Measurements from ENCODE around the gene SH2D4B.

The SH2D4B gene

DNA sequence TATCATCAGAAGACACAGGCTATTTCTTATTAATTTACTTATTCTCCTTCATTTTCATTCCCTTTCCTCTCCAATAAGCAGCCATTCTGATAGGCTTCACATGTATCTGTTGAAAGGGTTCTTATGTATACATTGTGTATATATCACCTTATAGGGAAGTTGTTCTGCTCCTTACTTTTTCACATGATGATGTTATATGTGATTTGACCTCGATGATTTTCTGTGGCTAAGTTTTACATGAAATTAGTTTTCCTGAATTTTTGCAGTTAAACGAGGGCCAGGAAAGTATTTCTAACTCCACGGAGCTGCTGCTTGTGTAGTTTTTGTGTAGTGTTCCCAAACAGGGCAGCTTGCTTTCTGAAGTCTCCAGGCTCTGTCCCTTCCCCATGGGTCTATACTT is 84.5 kb downstream of the SH2D4B start:
- H3K4me3 ChIP-seq (ENCODE audit: low read depth, low read length) = no peak overlapping the region

DNA sequence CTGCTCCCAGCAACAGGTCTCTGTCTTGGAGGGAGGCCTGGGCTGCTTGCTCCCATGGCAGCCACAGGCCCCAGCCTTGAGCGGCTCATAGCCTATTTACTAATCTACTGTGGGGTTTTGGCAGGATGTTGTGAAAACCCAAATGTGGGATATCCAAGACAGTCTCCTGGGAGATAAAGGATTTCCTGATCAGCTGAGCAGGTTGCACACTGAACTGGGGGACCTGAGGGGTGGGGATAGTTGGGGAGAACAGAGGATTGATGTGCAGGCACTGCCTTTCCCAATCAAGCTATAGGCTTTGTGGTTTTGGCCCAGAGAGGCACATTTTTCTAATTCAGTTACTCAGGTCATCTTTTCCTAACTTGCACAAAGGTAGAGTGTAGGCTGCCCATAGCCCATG is 92.6 kb downstream of the SH2D4B start:
- no peak overlapping the region for H3K4me3 ChIP-seq (ENCODE audit: low read depth, low read length)

DNA sequence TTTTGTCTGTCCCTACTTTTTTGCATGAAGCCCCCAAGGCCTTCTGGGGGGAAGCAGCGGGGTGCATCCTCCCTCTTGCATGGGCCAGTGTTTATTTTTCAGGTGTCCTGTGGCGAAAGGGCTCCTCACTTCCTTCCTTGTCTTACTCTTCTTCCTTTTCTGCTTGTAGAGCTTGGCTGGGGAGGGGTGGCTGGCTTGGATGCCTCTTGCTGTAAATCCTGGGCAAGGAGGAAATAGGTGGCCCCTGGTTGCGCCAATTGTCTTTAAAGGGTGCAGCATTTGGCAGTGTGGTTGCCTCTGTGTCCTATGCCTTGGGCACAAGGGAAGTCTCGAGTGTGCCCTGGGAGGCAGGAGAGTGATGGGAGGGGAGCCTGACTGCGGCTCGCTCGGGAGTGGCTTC is 95.0 kb downstream of the SH2D4B start:
- no peak overlapping the region for H3K4me3 ChIP-seq (ENCODE audit: low read depth, low read length)

DNA sequence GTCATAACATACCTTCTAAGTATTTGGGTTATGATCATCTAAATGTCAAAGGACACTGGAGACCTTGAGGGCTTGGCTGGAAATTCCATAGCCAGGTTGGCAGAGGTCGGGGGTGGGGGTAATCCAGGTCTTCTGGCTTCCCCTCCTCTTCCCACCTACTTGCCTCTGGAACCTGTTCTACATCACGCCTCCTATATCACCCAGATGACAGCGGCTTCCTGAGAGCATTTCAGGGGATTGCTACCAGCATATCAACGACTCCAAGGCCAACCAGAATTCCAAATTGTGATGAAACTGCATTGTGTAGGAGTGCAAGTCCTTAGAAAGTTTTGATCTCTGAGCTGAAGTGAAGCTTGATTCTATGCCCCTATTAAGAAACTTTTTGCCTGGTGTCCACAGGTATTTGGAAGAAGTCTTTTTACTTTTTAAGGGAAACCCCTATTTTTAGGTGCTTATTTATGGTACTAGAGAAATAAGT is 95.7 kb downstream of the SH2D4B start:
- no peak overlapping the region for H3K4me3 ChIP-seq (ENCODE audit: low read depth, low read length)

DNA sequence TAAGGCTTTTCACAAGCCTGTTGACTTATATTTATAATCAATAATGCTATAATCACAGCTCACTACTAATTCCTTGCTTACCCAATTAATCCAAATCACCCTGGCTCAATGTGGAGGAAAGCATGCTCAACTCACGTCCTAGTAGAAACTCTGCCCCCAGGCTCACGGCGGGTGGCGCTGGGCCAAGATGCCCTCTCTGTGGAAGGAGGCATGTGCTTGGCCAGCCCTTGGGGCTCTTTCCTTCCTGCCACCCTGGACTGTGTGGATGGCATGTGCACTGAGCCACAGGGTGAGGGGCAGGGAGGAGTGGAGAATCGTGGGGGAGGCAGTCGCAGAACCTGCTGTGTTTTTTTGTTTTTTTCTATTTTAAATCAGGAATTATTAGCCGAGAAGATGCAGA is 96.2 kb downstream of the SH2D4B start:
- no peak overlapping the region for H3K4me3 ChIP-seq (ENCODE audit: low read depth, low read length)

DNA sequence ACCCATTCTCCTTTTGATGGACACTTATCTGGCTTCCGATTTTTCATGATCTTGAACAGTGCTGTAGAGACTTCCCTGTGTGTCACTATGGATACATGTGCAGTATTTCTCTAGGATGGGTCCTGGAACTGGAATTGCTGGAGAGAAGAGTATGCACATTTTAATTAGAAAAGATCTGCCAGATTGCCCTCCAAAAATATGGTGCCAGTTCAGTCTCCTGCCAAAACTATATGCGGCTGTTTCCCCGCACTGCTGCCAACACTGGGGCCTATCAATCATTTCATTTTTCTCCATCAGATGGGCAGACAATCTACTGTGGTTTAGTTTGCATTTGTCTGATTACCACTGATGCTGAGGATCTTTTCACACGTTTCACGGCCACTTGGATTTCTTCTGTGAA is 105.0 kb downstream of the SH2D4B start:
- H3K4me3 ChIP-seq (ENCODE audit: low read depth, low read length) = no peak overlapping the region

DNA sequence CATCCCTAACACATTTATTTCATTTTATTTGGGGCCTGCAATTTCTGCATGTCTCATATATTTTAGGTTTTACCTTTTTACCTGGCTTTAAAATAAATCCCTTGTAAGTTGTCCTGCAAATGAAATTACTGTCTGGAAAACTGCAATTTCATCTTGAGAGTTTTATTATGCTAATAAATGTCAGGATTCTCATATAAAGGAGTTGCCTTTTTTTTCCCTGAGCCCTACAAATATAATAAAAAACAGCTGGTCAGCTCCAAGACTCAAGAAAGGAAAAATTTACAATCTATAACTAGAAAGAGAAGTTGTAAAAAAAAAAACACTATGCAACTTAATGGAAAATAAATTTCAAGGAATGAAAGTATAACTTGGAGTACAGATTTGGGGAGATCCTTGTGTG is 108.7 kb downstream of the SH2D4B start:
- no peak overlapping the region for H3K4me3 ChIP-seq (ENCODE audit: low read depth, low read length)

DNA sequence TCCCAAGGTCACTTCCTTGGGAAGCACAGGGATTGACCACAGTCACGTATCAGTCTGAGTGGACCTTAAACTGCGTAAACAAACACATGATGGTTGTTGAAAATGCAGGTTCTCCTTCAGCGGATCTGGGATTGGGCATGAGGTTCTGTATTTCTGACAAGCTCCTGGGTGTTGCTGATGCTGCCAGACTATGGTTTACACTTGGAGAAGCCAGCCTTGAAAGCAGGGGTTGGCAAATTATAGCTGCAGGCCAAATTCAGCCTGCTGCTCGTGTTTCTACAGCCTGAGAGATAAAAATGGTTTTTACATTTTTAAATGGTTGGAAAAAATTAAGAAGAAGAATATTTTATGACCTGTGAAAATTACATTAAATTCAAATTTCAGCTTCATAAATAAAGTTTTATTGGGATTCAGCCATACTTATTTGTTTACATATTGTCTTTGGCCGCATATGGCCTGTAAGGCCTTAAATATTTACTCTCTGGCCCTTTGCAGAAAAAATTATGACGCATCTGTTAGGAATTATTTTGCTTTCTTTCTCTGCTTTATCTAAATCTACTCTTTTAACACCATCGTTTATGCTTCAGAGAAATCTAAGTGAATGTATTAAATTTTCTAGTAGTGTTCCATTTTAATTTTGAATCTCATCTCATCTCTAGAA is 109.6 kb downstream of the SH2D4B start:
- no peak overlapping the region for H3K4me3 ChIP-seq (ENCODE audit: low read depth, low read length)

DNA sequence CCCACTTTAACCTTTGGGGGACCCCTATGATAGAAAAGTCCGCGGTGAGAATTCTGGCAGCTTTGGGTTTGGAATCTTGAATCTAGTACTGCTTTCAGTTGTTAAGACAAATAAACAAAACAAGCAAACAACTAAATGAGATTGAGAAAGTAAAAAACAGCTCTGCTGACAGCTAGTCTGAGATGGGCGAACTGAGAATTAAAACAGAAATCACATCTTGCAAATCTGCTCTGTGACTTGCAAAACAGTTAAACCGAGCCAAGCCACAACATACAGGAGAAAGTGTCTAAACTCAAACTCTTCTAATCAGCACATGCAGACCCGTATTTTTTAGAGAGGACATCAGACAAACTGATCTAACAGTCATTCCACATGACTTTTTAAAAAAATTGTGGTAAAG is 110.4 kb downstream of the SH2D4B start:
- no peak overlapping the region for H3K4me3 ChIP-seq (ENCODE audit: low read depth, low read length)

DNA sequence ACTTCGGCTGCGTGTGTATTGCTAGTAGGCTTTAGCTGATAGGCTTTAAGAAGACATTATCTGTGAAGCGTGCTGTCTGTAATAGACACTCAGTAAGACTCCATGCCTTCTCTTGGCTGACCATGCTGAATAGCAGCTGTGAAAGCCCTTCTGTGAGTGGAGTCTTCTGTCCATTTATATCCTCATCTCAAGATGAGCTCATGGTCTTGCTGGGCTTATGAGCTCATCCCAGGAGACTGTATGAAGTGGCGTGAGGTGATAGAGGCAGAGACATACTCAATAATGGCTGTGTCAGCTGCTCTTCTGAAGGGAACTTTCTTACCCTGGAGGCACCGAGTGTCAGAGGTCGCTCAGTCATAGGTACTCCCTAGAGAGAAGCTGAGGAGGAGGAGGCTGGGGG is 111.5 kb downstream of the SH2D4B start:
- no peak overlapping the region for H3K4me3 ChIP-seq (ENCODE audit: low read depth, low read length)

DNA sequence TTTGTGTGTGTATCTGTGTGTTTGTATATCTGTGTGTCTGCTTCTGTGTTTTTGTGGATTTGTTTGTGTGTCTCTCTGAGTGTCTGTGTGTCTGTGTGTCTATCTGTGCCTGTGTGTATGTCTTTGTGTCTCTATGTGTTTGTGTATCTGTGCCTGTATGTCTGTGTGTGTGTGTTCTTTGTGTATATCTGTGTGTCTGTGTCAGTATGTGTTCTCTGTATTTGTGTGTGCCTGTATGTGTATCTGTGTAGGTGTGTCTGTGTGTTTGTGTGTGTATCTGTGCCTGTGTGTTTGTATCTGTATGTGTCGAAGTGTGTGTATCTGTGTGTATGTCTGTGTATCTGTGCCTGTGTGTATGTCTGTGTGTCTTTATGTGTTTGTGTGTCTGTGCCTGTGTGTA is 118.2 kb downstream of the SH2D4B start:
- H3K4me3 ChIP-seq (ENCODE audit: low read depth, low read length) = no peak overlapping the region

DNA sequence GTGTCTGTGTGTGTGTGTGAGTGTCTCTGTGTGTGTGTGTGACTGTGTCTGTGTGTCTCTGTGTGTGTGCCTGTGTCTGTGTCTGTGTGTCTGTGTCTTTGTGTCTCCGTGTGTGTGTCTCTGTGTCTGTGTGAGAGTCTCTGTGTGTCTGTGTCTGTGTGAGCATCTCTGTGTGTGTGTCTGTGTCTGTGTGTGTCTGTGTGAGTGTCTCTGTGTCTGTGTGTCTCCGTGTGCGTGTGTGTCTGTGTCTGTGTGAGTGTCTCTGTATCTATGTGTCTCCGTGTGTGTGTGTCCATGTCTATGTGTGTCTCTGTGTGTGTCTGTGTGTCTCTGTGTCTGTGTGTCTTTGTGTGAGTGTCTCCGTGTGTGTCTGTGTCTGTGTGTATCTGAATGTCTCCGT is 120.4 kb downstream of the SH2D4B start:
- no peak overlapping the region for H3K4me3 ChIP-seq (ENCODE audit: low read depth, low read length)

DNA sequence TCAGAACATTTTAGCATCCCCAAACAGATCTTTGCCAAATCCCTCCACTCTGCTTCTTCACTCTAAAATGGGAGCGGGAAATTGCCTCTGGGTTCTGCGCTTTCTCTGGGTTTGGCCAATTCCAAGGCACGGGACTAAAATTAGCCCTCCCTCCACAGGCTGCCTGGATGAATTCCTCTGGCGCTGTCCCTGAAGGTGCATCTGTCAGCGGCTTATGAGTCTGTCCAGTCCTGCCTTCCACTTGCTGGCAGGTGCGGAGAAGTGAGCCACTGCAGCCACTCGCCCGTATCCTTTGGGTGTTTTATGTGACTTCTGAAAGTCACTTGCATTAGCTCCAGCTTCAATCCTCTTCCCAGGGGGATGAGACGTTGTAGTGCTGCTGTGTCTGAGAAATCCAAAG is 121.6 kb downstream of the SH2D4B start:
- H3K4me3 ChIP-seq (ENCODE audit: low read depth, low read length) = no peak overlapping the region

DNA sequence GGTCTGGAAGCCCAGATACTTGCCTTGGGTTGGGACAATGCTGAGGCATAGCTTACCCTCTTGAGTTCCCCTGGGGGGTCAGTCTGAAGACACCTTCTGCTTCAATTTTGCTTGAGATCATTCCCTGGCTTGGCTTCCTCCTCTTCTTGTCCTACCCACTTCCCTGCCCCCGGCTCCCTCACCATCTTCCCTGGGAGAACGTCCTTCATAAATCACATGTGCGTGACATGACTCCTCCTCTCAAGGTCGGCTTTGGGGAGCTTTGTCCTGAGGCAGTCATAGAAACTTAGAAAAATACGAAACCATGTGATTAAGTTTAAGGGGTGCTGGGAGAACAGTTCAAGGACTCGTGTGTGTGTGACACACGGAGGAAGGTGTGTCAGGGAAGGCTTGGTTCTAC is 122.6 kb downstream of the SH2D4B start:
- H3K4me3 ChIP-seq (ENCODE audit: low read depth, low read length) = no peak overlapping the region

DNA sequence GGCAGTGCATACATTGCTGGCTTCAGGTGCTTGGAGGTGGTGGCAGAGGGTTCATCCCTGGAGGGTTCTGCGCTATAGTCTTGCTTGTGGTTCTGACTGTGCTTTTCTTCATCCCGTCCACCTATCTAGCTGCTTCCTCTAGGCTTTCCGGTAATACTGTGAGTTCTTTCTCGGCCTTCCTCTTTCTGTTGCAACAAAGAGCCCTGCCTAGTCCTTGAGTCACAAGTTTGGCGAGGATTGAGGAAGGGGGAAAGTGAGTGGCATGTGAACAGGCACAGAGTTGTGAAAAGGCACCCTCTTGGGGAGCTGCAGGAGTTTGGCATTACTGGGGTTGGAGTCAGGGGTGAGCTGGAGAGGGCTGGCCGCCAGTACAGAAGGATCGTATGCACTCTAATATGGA is 123.0 kb downstream of the SH2D4B start:
- no peak overlapping the region for H3K4me3 ChIP-seq (ENCODE audit: low read depth, low read length)

DNA sequence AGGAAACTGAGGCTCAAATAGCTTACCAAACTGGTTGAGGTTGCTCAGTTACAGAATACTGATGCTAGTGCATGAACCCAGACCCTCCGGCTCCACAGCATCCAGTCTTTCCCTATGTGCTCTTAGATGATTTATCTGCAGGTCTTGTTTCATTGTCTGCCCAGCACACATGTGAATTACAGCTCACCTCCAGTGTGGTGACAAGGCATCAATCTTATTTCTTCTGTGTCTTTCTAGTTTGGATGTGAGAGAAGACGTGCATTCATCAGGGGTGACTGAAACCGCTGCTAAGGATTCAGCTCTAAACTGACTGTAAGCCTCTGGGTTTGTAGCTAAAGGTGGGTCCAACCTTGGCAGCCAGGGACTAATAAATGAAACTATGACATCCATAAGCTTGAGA is 123.8 kb downstream of the SH2D4B start:
- H3K4me3 ChIP-seq (ENCODE audit: low read depth, low read length) = no peak overlapping the region

DNA sequence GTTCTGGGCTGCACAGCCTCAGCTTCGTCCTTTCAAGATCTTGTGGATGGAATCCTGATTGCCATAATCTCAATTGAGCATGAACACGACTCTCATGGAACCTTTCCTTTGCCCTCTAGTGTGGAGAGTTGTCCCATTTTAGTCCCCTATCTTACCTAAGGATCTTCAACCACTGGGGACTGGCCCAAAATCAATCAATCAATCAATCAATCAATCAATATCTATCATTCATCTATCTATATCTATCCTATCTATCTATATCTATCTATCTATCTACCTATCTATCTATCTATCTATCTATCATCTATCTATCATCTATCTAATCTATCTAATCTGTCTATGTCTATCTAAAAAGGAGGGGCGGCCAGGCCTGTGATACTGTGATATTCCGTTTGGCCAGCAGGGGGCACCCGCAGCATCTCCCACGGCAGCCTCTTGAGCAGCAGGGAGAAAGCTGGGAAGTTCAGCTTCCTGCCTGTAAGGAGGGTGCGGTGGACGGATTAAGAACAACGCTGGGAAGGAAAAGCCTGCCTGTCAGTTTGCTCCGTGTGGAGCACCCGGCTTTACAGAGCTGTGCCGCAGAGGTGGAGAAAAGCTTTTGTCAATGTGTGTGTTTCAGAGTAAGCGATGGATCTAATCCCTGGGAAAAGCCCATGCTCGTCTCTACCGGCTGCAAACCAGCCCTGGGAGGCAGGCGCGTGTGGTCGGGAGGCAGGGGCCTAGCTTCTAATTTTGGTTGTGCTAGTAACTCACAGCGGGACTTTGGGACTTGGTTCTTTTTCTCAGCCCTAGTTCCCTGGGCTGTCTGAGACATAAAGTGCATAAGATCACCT is 124.9 kb downstream of the SH2D4B start:
- H3K4me3 ChIP-seq (ENCODE audit: low read depth, low read length) = no peak overlapping the region

DNA sequence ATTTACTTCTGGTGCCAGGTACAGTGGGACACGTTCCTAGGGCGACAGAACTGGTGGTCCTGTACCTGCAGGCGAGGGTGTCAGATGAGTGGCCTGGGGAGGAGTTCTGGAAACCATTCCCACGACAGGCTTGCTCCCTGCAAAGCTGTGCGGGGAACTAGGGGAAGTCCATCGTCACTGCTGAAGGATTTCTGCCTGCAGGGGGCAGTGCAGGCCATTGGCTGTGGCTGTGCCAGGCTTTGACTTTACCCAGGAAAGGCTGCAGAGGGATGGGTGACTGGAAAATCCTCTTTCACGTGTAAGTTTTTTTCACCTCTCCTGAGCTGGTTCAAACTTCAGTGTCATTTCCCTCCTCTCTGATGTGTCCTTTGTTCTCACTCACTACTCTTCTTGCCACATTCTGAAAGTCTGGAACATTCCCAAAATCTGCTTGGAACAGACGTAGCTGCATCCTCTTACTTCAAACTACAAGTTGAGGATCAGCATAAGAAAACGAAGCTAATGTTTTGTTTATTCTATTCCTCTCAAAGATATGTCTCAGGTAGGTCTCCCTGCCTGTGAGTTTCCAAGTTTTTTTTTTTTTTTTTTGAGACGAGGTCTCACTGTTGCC is 126.5 kb downstream of the SH2D4B start:
- no peak overlapping the region for H3K4me3 ChIP-seq (ENCODE audit: low read depth, low read length)

DNA sequence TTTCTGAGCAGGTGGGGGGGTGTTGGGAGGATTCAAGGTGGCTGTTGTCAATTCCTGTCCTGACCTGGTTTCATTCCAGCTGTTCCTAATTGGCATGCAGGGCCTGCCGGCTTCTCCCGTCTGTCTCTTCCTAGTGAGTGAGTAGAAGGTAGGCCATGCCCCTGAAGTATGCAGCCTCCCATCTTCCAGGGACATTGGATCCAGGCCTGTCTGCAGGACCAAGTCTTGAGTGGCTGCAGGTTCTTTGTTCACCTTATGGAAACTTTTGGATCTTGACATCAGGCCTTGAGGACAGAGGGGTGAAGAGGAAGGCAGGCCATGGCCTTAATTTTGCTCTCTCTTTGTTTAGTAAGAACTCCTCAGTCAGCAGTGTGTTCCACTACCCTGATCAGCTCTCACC is 131.8 kb downstream of the SH2D4B start:
- H3K4me3 ChIP-seq (ENCODE audit: low read depth, low read length) = no peak overlapping the region

DNA sequence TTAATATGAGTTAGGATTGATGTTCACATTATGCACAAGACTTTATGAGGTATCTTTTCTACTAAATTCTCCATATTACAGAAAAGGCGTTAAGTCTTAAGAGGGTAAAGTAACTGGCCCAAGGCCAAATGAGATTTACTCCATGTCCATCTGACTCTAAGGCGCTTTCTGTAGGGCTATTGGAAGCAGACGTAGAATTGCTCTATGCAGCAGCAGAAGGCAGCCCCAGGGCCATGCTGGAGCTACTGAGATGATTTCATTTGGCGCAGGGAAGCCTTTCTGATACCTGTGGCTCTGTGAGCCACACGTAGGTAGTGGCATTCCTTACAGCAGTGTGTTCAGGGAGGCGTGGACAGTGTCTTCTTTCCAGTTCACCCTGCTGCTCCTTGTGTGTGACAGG is 133.1 kb downstream of the SH2D4B start:
- H3K4me3 ChIP-seq (ENCODE audit: low read depth, low read length) = no peak overlapping the region

DNA sequence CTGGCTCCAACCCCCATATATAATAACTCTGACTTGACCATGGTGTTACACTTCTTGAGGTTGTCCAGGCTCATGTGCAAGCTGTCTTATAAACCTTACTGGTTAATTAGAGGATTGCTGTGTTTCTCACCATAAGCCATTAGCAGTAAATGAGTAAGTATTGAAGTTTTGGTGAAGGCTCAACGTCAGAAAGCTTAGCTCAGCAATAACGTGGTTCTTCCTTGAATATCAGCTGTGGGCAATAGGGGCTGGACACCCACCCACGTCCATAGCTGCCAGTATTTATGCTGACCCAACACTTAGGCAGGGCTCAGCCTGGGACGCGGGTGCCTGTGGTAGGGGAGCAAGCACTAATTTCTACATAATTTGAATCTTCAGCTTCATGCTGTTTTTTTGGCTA is 134.1 kb downstream of the SH2D4B start:
- H3K4me3 ChIP-seq (ENCODE audit: low read depth, low read length) = no peak overlapping the region

DNA sequence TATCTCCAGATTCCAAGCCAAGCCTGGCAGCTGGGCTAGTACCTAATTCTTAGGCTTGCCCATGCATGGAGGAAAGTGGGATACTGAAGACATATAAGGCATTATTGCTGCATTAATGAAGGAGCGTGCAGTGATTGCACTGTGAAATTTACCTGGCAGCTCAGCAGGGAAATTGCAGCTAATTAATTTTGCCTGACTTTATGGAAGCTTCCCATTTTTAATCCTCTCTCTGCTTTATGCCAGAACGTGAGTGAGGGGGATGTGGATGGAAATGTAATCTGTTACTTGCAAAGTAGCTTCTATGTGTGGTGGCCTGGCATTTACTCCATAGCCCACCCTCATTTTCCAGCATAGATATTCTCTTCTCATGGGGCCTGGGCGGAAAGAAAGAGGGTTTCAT is 134.9 kb downstream of the SH2D4B start:
- H3K4me3 ChIP-seq (ENCODE audit: low read depth, low read length) = no peak overlapping the region

All from iPS-11a (cell line).